Skeletal muscle tissue (tissue), 4 donors: ENCODE measurements around the gene IGFBP6. TPM values are rescaled to one million over a fixed set of nuclear protein-coding genes. Genes with fewer than 3 reads are reported as not detected.
A peak's percentile ranks its signal among the peaks of the same experiment; 100 is the strongest.

Experiments
- H3K27ac ChIP-seq: one replicate; pipeline ENCODE4 v1.7.0; 2013; ENCODE audit warnings: mild to moderate bottlenecking, low read depth, low read length, inconsistent platforms
- H3K27me3 ChIP-seq, 3 donors: one replicate each; pipeline ENCODE4 v1.7.0; 2013; ENCODE audit warnings: low read length in 3 of 3; ENCODE audit not compliant: control insufficient read depth in 3 of 3, insufficient read depth in 3 of 3
- H3K36me3 ChIP-seq, 3 donors: one replicate each; pipeline ENCODE4 v1.7.0; 2013; ENCODE audit warnings: low read length in 3 of 3; ENCODE audit not compliant: control insufficient read depth in 3 of 3, insufficient read depth in 3 of 3
- H3K4me1 ChIP-seq, 3 donors: one replicate each; pipeline ENCODE4 v1.7.0; 2013; ENCODE audit warnings: low read length in 3 of 3, mild to moderate bottlenecking in 3 of 3; ENCODE audit not compliant: control insufficient read depth in 3 of 3, insufficient read depth in 3 of 3
- H3K4me3 ChIP-seq, 3 donors: one replicate each; pipeline ENCODE4 v1.7.0; 2013; ENCODE audit warnings: low read length in 3 of 3
- H3K9ac ChIP-seq, 3 donors: one replicate each; pipeline ENCODE4 v1.7.0; 2013; ENCODE audit warnings: low read length in 3 of 3, mild to moderate bottlenecking in 3 of 3, moderate library complexity in 2 of 3, low read depth in 1 of 3
- H3K9me3 ChIP-seq, 3 donors: one replicate each; pipeline ENCODE4 v1.7.0; 2013; ENCODE audit warnings: low read length in 3 of 3; ENCODE audit not compliant: control insufficient read depth in 3 of 3
- total RNA-seq: library from RNA; depleted of rRNA; stranded (reverse); fragments of >200 nt; gene quantifications from one replicate; pipeline ENCODE4 v1.2.3, GENCODE V29; 2014
- donor health status: Osteomylitis.

The IGFBP6 gene
- total RNA-seq, 1 donor from 2014 or later, result 89.8 TPM

- H3K27ac ChIP-seq, result peak overlapping the region; percentile 56
- peaks cover 52 to 56% (median 55%) of the 10 kb centered on the region in 3 donors for H3K4me1 ChIP-seq
- peaks cover 27 to 30% (median 28%) of the 10 kb centered on the region in 3 donors for H3K36me3 ChIP-seq
- H3K9ac ChIP-seq, result peak overlapping the region in 2 of 3 donors; percentile 18 to 57
- no peaks in the 10 kb centered on the region for H3K27me3 ChIP-seq
- no peaks in the 10 kb centered on the region for H3K9me3 ChIP-seq
- H3K4me3 ChIP-seq, result no peak overlapping the region
These were observed 26.5 kb upstream of the IGFBP6 start for GRCh38 chr12:53070877-53071492.

GRCh38 chr12:53071591-53072551 is 25.6 kb upstream of the IGFBP6 start:
- Histone ChIP-seq H3K27me3 (no peaks in the 10 kb centered on the region), H3K9me3 (no peaks in the 10 kb centered on the region), H3K4me3 (peak overlapping the region in 2 of 3 donors; percentile 22 to 23), H3K9ac (peak overlapping the region; percentile 48 to 57 (median 54)), H3K27ac (peak overlapping the region; percentile 56), H3K4me1 (peaks cover 44 to 49% (median 48%) of the 10 kb centered on the region in 3 donors), H3K36me3 (peaks cover 30 to 37% (median 34%) of the 10 kb centered on the region in 3 donors)

GRCh38 chr12:53073881-53074280 is 23.6 kb upstream of the IGFBP6 start:
- H3K36me3 ChIP-seq, result peaks cover 28 to 45% (median 30%) of the 10 kb centered on the region in 3 donors
- H3K4me1 ChIP-seq, result peaks cover 52 to 56% (median 54%) of the 10 kb centered on the region in 3 donors
- no peak overlapping the region for H3K27ac ChIP-seq
- no peaks in the 10 kb centered on the region for H3K9me3 ChIP-seq
- H3K9ac ChIP-seq, result no peak overlapping the region
- H3K27me3 ChIP-seq, result no peaks in the 10 kb centered on the region
- H3K4me3 ChIP-seq, result no peak overlapping the region

- no peak overlapping the region for H3K27ac ChIP-seq
- peaks cover 28 to 45% (median 30%) of the 10 kb centered on the region in 3 donors for H3K36me3 ChIP-seq
- no peak overlapping the region for H3K9ac ChIP-seq
- no peaks in the 10 kb centered on the region for H3K9me3 ChIP-seq
- H3K4me3 ChIP-seq, result no peak overlapping the region
- peaks cover 46 to 52% (median 50%) of the 10 kb centered on the region in 3 donors for H3K4me1 ChIP-seq
- H3K27me3 ChIP-seq, result no peaks in the 10 kb centered on the region
These were observed 23.0 kb upstream of the IGFBP6 start for GRCh38 chr12:53074283-53074998.

- Histone ChIP-seq H3K27ac (no peak overlapping the region), H3K36me3 (peaks cover 28 to 43% (median 30%) of the 10 kb centered on the region in 3 donors), H3K4me1 (peaks cover 44 to 53% (median 53%) of the 10 kb centered on the region in 3 donors)
These were observed 22.5 kb upstream of the IGFBP6 start for GRCh38 chr12:53074999-53075370.

GRCh38 chr12:53076461-53076860 is 21.0 kb upstream of the IGFBP6 start:
- Histone ChIP-seq H3K9ac (no peak overlapping the region), H3K27ac (no peak overlapping the region), H3K4me3 (no peak overlapping the region), H3K9me3 (no peaks in the 10 kb centered on the region), H3K36me3 (peaks cover 23 to 37% (median 30%) of the 10 kb centered on the region in 3 donors), H3K27me3 (no peaks in the 10 kb centered on the region), H3K4me1 (peaks cover 34 to 44% (median 42%) of the 10 kb centered on the region in 3 donors)

More at GRCh38 chr12:53074999-53075370, 22.5 kb upstream of the IGFBP6 start:
- Histone ChIP-seq H3K9ac (no peak overlapping the region), H3K4me3 (no peak overlapping the region), H3K27me3 (no peaks in the 10 kb centered on the region), H3K9me3 (no peaks in the 10 kb centered on the region)

GRCh38 chr12:53077030-53077429 is 20.4 kb upstream of the IGFBP6 start:
- Histone ChIP-seq H3K36me3 (peaks cover 23 to 37% (median 30%) of the 10 kb centered on the region in 3 donors), H3K4me3 (no peak overlapping the region), H3K4me1 (peaks cover 32 to 39% (median 38%) of the 10 kb centered on the region in 3 donors), H3K27ac (no peak overlapping the region), H3K9me3 (no peaks in the 10 kb centered on the region), H3K27me3 (no peaks in the 10 kb centered on the region), H3K9ac (no peak overlapping the region)

GRCh38 chr12:53078425-53079225 is 18.8 kb upstream of the IGFBP6 start:
- H3K4me3 ChIP-seq, result peak overlapping the region; percentile 63 to 83 (median 82)
- no peaks in the 10 kb centered on the region for H3K9me3 ChIP-seq
- peaks cover 20 to 26% (median 25%) of the 10 kb centered on the region in 3 donors for H3K4me1 ChIP-seq
- no peaks in the 10 kb centered on the region for H3K27me3 ChIP-seq
- H3K27ac ChIP-seq, result peak overlapping the region; percentile 54
- peaks cover 18 to 37% (median 30%) of the 10 kb centered on the region in 3 donors for H3K36me3 ChIP-seq
- H3K9ac ChIP-seq, result peak overlapping the region; percentile 74 to 82 (median 76)
